Measurements from ENCODE around the gene PPP2R3A. TPM values are rescaled to one million over a fixed set of nuclear protein-coding genes. Genes with fewer than 3 reads are reported as not detected.

PPP2R3A gene
- total RNA-seq, 1 experiment from 2014 or later: 1.1 TPM

DNA sequence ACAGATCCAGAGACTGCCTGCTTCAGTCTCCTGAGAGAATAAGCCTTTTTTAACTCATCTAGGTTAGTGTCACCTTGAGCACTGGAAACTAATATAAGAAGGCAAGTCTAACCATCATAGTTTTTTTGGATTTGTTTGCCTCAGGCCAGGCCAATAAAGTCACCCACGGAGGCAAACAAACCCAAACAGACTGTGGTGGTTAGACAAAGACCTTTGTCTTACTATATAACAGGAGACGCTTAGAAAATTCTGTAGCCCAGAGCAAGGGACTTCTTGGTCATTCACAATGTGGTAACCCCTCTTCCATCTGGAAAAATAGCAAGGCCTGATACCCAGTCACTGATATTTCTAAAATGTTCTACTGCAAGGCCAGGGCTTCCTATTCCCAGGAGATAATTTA, 45.3 kb upstream of the PPP2R3A start:
- Histone ChIP-seq H3K9me3 (ENCODE audit: low read depth, low read length, poor library complexity, severe bottlenecking) (no peaks in the 10 kb centered on the region), H3K27me3 (replicated peaks; ENCODE audit: insufficient read depth, low read depth, low read length, poor library complexity) (peaks cover 6% of the 10 kb centered on the region), H3K36me3 (ENCODE audit: insufficient read depth, low read length, poor library complexity, severe bottlenecking) (no peaks in the 10 kb centered on the region), H3K27ac (ENCODE audit: low read depth, low read length, poor library complexity, severe bottlenecking) (no peak overlapping the region), H3K4me1 (ENCODE audit: insufficient read depth, low read length, poor library complexity, severe bottlenecking) (no peaks in the 10 kb centered on the region), H3K4me3 (ENCODE audit: low read depth, low read length, poor library complexity, severe bottlenecking) (no peak overlapping the region)
- ChIA-PET POLR2A (ENCODE audit: low non-redundant PET) (no interaction called here), CTCF (no interaction called here)
- DNase-seq (ENCODE audit: low spot score): no peak
- intact Hi-C loops (cut with micrococcal nuclease; ENCODE audit: unreplicated experiment): no loop called here
- no TSS peak for BruUV-seq (replicated peaks)
- TF ChIP-seq, protein P1, sequence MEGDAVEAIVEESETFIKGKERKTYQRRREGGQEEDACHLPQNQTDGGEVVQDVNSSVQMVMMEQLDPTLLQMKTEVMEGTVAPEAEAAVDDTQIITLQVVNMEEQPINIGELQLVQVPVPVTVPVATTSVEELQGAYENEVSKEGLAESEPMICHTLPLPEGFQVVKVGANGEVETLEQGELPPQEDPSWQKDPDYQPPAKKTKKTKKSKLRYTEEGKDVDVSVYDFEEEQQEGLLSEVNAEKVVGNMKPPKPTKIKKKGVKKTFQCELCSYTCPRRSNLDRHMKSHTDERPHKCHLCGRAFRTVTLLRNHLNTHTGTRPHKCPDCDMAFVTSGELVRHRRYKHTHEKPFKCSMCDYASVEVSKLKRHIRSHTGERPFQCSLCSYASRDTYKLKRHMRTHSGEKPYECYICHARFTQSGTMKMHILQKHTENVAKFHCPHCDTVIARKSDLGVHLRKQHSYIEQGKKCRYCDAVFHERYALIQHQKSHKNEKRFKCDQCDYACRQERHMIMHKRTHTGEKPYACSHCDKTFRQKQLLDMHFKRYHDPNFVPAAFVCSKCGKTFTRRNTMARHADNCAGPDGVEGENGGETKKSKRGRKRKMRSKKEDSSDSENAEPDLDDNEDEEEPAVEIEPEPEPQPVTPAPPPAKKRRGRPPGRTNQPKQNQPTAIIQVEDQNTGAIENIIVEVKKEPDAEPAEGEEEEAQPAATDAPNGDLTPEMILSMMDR (conservative IDR thresholded peaks at IDR 0.05; ENCODE audit: low read depth, low read length): no peak
- no peak for TF ChIP-seq EZH2 (IDR thresholded peaks at IDR 0.05; ENCODE audit: borderline replicate concordance, low read depth, low read length, poor library complexity, severe bottlenecking)

DNA sequence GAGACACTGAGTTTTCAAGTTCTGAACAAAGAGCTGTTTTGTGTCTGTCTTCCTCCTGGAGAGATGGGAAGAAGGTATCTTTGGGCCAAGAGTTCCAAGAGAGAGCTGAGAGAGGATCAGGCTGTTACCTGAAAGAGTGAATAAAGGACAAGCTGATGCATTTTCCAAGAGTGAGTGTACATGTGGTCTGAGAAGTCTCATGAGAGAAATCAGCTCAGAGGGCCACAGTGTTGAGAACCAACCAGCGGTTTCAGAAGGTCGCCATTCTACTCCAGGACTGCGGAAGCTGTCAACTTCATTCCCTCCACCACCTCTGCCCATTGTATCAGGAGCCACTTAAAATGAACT, 42.7 kb upstream of the PPP2R3A start:
- BruUV-seq (replicated peaks): no TSS peak
- no peak overlapping the region for H3K27ac ChIP-seq (ENCODE audit: low read depth, low read length, poor library complexity, severe bottlenecking)
- no peaks in the 10 kb centered on the region for H3K36me3 ChIP-seq (ENCODE audit: insufficient read depth, low read length, poor library complexity, severe bottlenecking)
- no peak for DNase-seq (ENCODE audit: low spot score)
- H3K27me3 ChIP-seq (replicated peaks; ENCODE audit: insufficient read depth, low read depth, low read length, poor library complexity): peaks cover 2% of the 10 kb centered on the region
- no peaks in the 10 kb centered on the region for H3K9me3 ChIP-seq (ENCODE audit: low read depth, low read length, poor library complexity, severe bottlenecking)
- TF ChIP-seq, protein P1 (conservative IDR thresholded peaks at IDR 0.05; ENCODE audit: low read depth, low read length): no peak
- TF ChIP-seq EZH2 (IDR thresholded peaks at IDR 0.05; ENCODE audit: borderline replicate concordance, low read depth, low read length, poor library complexity, severe bottlenecking): no peak
- H3K4me1 ChIP-seq (ENCODE audit: insufficient read depth, low read length, poor library complexity, severe bottlenecking): no peaks in the 10 kb centered on the region
- POLR2A ChIA-PET (ENCODE audit: low non-redundant PET): no interaction called here
- no peak overlapping the region for H3K4me3 ChIP-seq (ENCODE audit: low read depth, low read length, poor library complexity, severe bottlenecking)
- intact Hi-C loops (cut with micrococcal nuclease; ENCODE audit: unreplicated experiment): no loop called here
- CTCF ChIA-PET: no interaction called here

DNA sequence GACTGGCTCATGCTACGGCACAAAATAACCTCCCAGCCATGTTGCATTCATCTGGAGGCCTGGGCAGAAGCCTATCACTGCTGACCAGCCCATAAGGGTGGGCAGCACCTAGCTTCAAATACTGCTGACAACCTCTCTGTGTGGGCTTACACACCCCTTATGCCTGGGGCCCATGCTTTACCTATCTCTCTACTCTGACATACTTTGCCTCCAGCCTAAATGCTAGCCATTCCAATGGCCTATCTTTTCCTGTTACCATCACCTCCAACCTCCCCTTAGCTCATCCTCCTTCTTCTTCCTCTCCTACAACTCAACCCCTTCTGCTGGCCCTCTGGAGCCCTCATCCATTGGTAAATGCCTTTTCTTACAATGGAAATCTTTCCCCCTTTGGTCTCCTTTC, 41.0 kb upstream of the PPP2R3A start:
- intact Hi-C loops (cut with micrococcal nuclease; ENCODE audit: unreplicated experiment): no loop called here
- H3K4me1 ChIP-seq (ENCODE audit: insufficient read depth, low read length, poor library complexity, severe bottlenecking): no peaks in the 10 kb centered on the region
- H3K27ac ChIP-seq (ENCODE audit: low read depth, low read length, poor library complexity, severe bottlenecking): no peak overlapping the region
- DNase-seq (ENCODE audit: low spot score): no peak
- TF ChIP-seq, protein P1 (conservative IDR thresholded peaks at IDR 0.05; ENCODE audit: low read depth, low read length): no peak
- TF ChIP-seq EZH2 (IDR thresholded peaks at IDR 0.05; ENCODE audit: borderline replicate concordance, low read depth, low read length, poor library complexity, severe bottlenecking): no peak
- no peak overlapping the region for H3K4me3 ChIP-seq (ENCODE audit: low read depth, low read length, poor library complexity, severe bottlenecking)
- H3K9me3 ChIP-seq (ENCODE audit: low read depth, low read length, poor library complexity, severe bottlenecking): no peaks in the 10 kb centered on the region
- H3K36me3 ChIP-seq (ENCODE audit: insufficient read depth, low read length, poor library complexity, severe bottlenecking): no peaks in the 10 kb centered on the region
- H3K27me3 ChIP-seq (replicated peaks; ENCODE audit: insufficient read depth, low read depth, low read length, poor library complexity): peaks cover 5% of the 10 kb centered on the region
- CTCF ChIA-PET: no interaction called here
- POLR2A ChIA-PET (ENCODE audit: low non-redundant PET): no interaction called here
- no TSS peak for BruUV-seq (replicated peaks)

Data from A673 (cell line).